Upper lobe of right lung (tissue), 1 donor: Measurements from ENCODE around the gene CLTA. TPM values are rescaled to one million over a fixed set of nuclear protein-coding genes. Genes with fewer than 3 reads are reported as not detected.

ENCODE experiments used
- ATAC-seq: fragments of 200-7000 bp; cut with Tn5 transposase; one replicate; pipeline ENCODE4 v1.9.1; 2020; ENCODE audit warnings: mild to moderate bottlenecking, moderate library complexity
- DNase-seq: peaks from one replicate; pipeline ENCODE4 v3.0.0-alpha.2; 2020
- H3K27ac ChIP-seq: fragments of 200-600 bp; one replicate; pipeline ENCODE4 v1.8.0; 2022
- H3K27me3 ChIP-seq: fragments of 200-600 bp; one replicate; pipeline ENCODE4 v1.8.0; 2022; ENCODE audit warnings: mild to moderate bottlenecking
- H3K36me3 ChIP-seq: fragments of 200-600 bp; one replicate; pipeline ENCODE4 v1.8.0; 2022
- H3K4me1 ChIP-seq: fragments of 200-600 bp; one replicate; pipeline ENCODE4 v1.8.0; 2022
- H3K4me3 ChIP-seq: fragments of 200-600 bp; one replicate; pipeline ENCODE4 v1.8.0; 2022; ENCODE audit warnings: mild to moderate bottlenecking
- H3K9me3 ChIP-seq: fragments of 200-600 bp; one replicate; pipeline ENCODE4 v1.8.0; 2022
- intact Hi-C: fragments of 100-400 bp; cut with DNase I; formaldehyde crosslinking; loops from one replicate; pipeline ENCODE4 v1.11.0; 2022
- total RNA-seq: library from RNA; stranded (reverse); fragmentation: NEBNext Ultra II Directional; extraction: Animal tissue kit (Norgen Biotek cat#: 25700); gene quantifications from one replicate; pipeline ENCODE4 v1.2.1, GENCODE V29; 2021
- TF ChIP-seq, protein P1 (sequence below): fragments of 200-600 bp; IDR thresholded peaks from one replicate; pipeline ENCODE4 v1.8.0; 2022; ENCODE audit warnings: antibody characterized with exemption
- donor health status: DM: no; HTN: yes; CAD: no; lungs with severe emphysema.

Gene CLTA
- total RNA-seq, 1 donor from 2014 or later: 163 TPM

DNA sequence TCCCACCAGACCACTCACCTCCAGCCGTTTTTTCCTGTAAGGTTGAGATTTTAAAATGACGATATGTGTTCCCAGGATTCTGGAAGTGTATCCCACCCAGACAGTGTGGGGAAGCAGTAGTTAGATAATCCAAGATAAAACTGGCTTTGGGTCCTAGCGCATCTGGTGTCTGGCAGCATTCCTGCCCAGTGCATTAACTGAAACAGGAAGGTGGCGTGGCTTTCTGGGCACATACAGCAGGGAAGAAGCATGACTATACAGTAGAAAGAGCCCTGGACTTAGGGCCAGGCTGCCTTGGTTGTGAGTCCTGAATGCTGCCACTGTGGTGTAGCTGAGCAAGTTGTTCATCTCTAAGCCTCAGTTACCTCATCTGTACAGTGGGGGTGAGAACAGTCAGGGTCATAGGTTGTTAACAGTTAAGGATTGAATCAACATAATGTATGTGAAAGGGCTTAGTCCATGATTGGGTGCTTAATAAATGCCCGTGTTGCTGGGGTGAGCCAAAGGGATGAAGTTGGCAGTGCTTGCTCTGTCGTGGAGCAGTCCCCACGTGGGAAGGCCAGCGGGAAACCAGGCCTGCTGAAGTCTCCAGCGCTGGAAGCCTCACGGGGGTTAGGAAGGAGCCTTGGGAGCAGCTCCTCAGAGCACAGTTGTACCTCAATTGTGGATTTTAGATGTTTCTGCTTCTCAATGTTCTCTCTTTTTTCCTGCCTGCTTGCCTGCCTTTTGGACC, 18.0 kb downstream of the CLTA start:
- Histone ChIP-seq H3K9me3 (no peaks in the 10 kb centered on the region), H3K27ac (no peak overlapping the region), H3K4me3 (no peak overlapping the region), H3K27me3 (no peaks in the 10 kb centered on the region), H3K4me1 (peaks cover 39% of the 10 kb centered on the region), H3K36me3 (peaks cover 99% of the 10 kb centered on the region)
- DNase-seq (no peak), ATAC-seq (no peak)
- TF ChIP-seq, protein P1, sequence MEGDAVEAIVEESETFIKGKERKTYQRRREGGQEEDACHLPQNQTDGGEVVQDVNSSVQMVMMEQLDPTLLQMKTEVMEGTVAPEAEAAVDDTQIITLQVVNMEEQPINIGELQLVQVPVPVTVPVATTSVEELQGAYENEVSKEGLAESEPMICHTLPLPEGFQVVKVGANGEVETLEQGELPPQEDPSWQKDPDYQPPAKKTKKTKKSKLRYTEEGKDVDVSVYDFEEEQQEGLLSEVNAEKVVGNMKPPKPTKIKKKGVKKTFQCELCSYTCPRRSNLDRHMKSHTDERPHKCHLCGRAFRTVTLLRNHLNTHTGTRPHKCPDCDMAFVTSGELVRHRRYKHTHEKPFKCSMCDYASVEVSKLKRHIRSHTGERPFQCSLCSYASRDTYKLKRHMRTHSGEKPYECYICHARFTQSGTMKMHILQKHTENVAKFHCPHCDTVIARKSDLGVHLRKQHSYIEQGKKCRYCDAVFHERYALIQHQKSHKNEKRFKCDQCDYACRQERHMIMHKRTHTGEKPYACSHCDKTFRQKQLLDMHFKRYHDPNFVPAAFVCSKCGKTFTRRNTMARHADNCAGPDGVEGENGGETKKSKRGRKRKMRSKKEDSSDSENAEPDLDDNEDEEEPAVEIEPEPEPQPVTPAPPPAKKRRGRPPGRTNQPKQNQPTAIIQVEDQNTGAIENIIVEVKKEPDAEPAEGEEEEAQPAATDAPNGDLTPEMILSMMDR: no peak
- intact Hi-C loops: no loop called here

GRCh38 chr9:36210722-36211121, 20.0 kb downstream of the CLTA start:
- no peak overlapping the region for H3K4me3 ChIP-seq
- peaks cover 88% of the 10 kb centered on the region for H3K36me3 ChIP-seq
- peaks cover 39% of the 10 kb centered on the region for H3K4me1 ChIP-seq
- TF ChIP-seq, protein P1: no peak
- no peak for DNase-seq
- ATAC-seq: no peak
- H3K9me3 ChIP-seq: no peaks in the 10 kb centered on the region
- H3K27me3 ChIP-seq: no peaks in the 10 kb centered on the region
- intact Hi-C loops: no loop called here
- H3K27ac ChIP-seq: peak overlapping the region; percentile 51

DNA sequence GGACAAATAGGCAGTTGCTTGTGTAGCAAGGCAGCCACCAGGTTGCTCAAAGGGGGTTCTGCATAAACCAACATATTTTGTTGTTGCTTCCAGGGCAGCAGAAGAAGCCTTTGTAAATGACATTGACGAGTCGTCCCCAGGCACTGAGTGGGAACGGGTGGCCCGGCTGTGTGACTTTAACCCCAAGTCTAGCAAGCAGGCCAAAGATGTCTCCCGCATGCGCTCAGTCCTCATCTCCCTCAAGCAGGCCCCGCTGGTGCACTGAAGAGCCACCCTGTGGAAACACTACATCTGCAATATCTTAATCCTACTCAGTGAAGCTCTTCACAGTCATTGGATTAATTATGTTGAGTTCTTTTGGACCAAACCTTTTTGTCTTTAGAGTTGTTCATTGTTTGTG, 20.8 kb downstream of the CLTA start:
- Histone ChIP-seq H3K4me1 (peaks cover 39% of the 10 kb centered on the region), H3K9me3 (no peaks in the 10 kb centered on the region), H3K27ac (no peak overlapping the region), H3K4me3 (no peak overlapping the region), H3K27me3 (no peaks in the 10 kb centered on the region), H3K36me3 (peaks cover 84% of the 10 kb centered on the region)
- ATAC-seq (no peak), DNase-seq (no peak)
- TF ChIP-seq, protein P1: no peak
- intact Hi-C loops: no loop called here

DNA sequence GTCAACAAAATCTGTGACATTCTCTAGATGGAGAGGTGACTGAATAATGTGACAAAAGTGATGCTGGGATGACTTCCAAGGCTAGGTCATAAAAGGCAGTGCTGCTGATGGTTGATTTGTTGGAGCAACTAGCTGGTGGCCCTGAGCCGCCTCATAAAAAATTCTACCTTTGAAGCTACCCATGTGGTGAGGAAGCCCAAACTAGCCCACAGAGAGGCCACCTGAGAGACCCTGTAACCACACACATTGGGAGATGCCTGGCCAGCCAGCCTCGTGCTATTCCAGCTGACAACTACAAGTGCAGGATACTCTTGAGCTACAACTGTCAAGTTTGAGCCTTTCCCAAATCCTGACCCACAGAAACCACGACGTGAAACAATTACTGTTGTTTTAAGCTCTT, 22.7 kb downstream of the CLTA start:
- Histone ChIP-seq H3K9me3 (no peaks in the 10 kb centered on the region), H3K4me3 (no peak overlapping the region), H3K36me3 (peaks cover 83% of the 10 kb centered on the region), H3K27ac (no peak overlapping the region), H3K27me3 (no peaks in the 10 kb centered on the region), H3K4me1 (peaks cover 23% of the 10 kb centered on the region)
- ATAC-seq (no peak), DNase-seq (no peak)
- intact Hi-C loops: no loop called here
- TF ChIP-seq, protein P1: no peak

- DNase-seq (no peak), ATAC-seq (no peak)
- Histone ChIP-seq H3K4me3 (no peak overlapping the region), H3K4me1 (peaks cover 21% of the 10 kb centered on the region), H3K9me3 (no peaks in the 10 kb centered on the region), H3K36me3 (peaks cover 83% of the 10 kb centered on the region), H3K27ac (no peak overlapping the region), H3K27me3 (no peaks in the 10 kb centered on the region)
- intact Hi-C loops: no loop called here
- TF ChIP-seq, protein P1: no peak
These were observed 23.3 kb downstream of the CLTA start for GRCh38 chr9:36213989-36214388.
